Transverse colon (tissue), 4 donors: Measurements from ENCODE around the gene TMEM151A. TPM values are rescaled to one million over a fixed set of nuclear protein-coding genes. Genes with fewer than 3 reads are reported as not detected.

Experiments used
- DNase-seq: peaks from one replicate; pipeline ENCODE4 v3.0.0-alpha.2; 2019
- H3K27ac ChIP-seq, 4 donors: fragments of 200-600 bp; sonication (generic); 2 replicates each; pipeline ENCODE4 v1.5.1; 2016 to 2018; ENCODE audit warnings: inconsistent platforms in 4 of 4
- H3K27me3 ChIP-seq: fragments of 200-600 bp; sonication (generic); 2 replicates; pipeline ENCODE4 v1.5.1; 2017; ENCODE audit warnings: inconsistent platforms
- H3K36me3 ChIP-seq, 4 donors: fragments of 200-600 bp; sonication (generic); 2 replicates each; pipeline ENCODE4 v1.5.1; 2017 to 2019; ENCODE audit warnings: inconsistent platforms in 4 of 4
- H3K4me1 ChIP-seq, 4 donors: fragments of 200-600 bp; sonication (generic); 2 replicates each; pipeline ENCODE4 v1.5.1; 2017 to 2020; ENCODE audit warnings: inconsistent platforms in 4 of 4
- H3K4me3 ChIP-seq, 4 donors: fragments of 200-600 bp; sonication (generic); 1 replicate in 1 of 4; 2 replicates in 3 of 4; pipeline versions ENCODE4 v1.5.1 to v1.6.1; 2017 to 2019; ENCODE audit warnings: inconsistent platforms in 4 of 4
- H3K9me3 ChIP-seq, 2 donors: fragments of 200-600 bp; sonication (generic); 2 replicates each; pipeline ENCODE4 v1.5.1; 2017 to 2019; ENCODE audit warnings: inconsistent platforms in 2 of 2
- CTCF ChIP-seq, 5 experiments: fragments of 200-600 bp in 3 of 5; fragments of 450-650 bp in 2 of 5; sonication (generic) in 3 of 5; IDR thresholded peaks; 1 replicate in 2 of 5; 2 replicates in 3 of 5; pipeline ENCODE4 v1.5.1; 2016 to 2017; ENCODE audit warnings: antibody characterized with exemption in 5 of 5, inconsistent platforms in 3 of 5, mild to moderate bottlenecking in 2 of 5, moderate library complexity in 1 of 5
- EP300 ChIP-seq: sonication (generic); formaldehyde crosslinking; IDR thresholded peaks from one replicate; pipeline ENCODE4 v1.6.1; 2017; ENCODE audit warnings: antibody characterized with exemption, low read depth
- POLR2A ChIP-seq: fragments of 450-650 bp; IDR thresholded peaks from one replicate; pipeline ENCODE4 v1.6.1; 2016; ENCODE audit warnings: antibody characterized with exemption, mild to moderate bottlenecking, moderate library complexity
- POLR2AphosphoS5 ChIP-seq, 3 donors: sonication (generic); formaldehyde crosslinking; IDR thresholded peaks; one replicate each; pipeline ENCODE4 v1.6.1; 2016; ENCODE audit warnings: antibody characterized with exemption in 3 of 3
- WGBS, 2 donors: methylation state at CpG; one replicate each; pipeline ENCODE4 v1.1.5; 2018; ENCODE audit warnings: low coverage in 1 of 2; 5-methylcytosine and 5-hydroxymethylcytosine counted together
- in situ Hi-C, 4 donors: fragments of 200-750 bp; cut with MboI; loops; one replicate each; pipeline versions ENCODE4 v1.15.0 to v1.15.1; 2017; ENCODE audit warnings: low sequenced_read_pairs in 3 of 4, low pct_ligation_motif_present in 1 of 4, low pct_unique_long_range_greater_than_20kb in 1 of 4
- intact Hi-C: fragments of 100-400 bp; cut with DNase I; formaldehyde crosslinking; loops from one replicate; pipeline ENCODE4 v1.15.1; 2023; ENCODE audit warnings: low total_unique reads
- total RNA-seq, 4 donors: library from RNA; depleted of rRNA; stranded (reverse); fragments of >200 nt; gene quantifications; one replicate each; pipeline ENCODE4 v1.1.0, GENCODE V29; 2016

TMEM151A gene
- total RNA-seq, 4 donors from 2014 or later: 0.55 to 0.75 TPM; not detected in 2

GRCh38 chr11:66287889-66288670 lies 3.6 kb upstream of the TMEM151A start:
- in situ Hi-C loops (loop anchor here in 1 of 4 donors (10.0 kb wide), 1 partner anchor 63 kb away; no protein-coding TSS in a partner anchor), intact Hi-C loops (loop anchor here (10.0 kb wide), 1 partner anchor 63 kb away; no protein-coding TSS in a partner anchor)
- 45% methylated on average over 18 of the region's 20 CpGs; no CpG with 5 or more reads in 1 of the 2 donors for WGBS, 2 donors
- Histone ChIP-seq H3K27me3 (peaks cover 24% of the 10 kb centered on the region), H3K27ac (peak overlapping the region; percentile 92 to 97 (median 93)), H3K4me1 (peaks cover 19 to 38% (median 29%) of the 10 kb centered on the region in 4 donors), H3K9me3 (no peaks in the 10 kb centered on the region), H3K4me3 (peak overlapping the region; percentile 72 to 98 (median 78)), H3K36me3 (no peaks in the 10 kb centered on the region)
- TF ChIP-seq POLR2A: no peak
- no peak for TF ChIP-seq POLR2AphosphoS5 (IDR thresholded peaks at IDR 0.05)
- no peak for TF ChIP-seq CTCF (IDR thresholded peaks at IDR 0.05)
- TF ChIP-seq EP300: no peak
- no peak for DNase-seq

GRCh38 chr11:66288671-66289547 lies 2.8 kb upstream of the TMEM151A start, which contains the start of gene YIF1A:
YIF1A (minus strand) TSS chr11:66289143; CDS start chr11:66288985, 158 bp downstream.
- in situ Hi-C loops: loop anchor here in 1 of 4 donors (10.0 kb wide), 1 partner anchor 64 kb away; no protein-coding TSS in a partner anchor
- no peaks in the 10 kb centered on the region for H3K9me3 ChIP-seq
- H3K4me3 ChIP-seq: peak within 1 kb of the TSS; percentile 72 to 98 (median 78)
- peak; percentile 99 for DNase-seq
- H3K27ac ChIP-seq: peak within 1 kb of the TSS; percentile 92 to 97 (median 93)
- no peaks in the 10 kb centered on the region for H3K36me3 ChIP-seq
- H3K4me1 ChIP-seq: peaks cover 19 to 38% (median 29%) of the 10 kb centered on the region in 4 donors
- intact Hi-C loops: loop anchor here (10.0 kb wide), 1 partner anchor 64 kb away; no protein-coding TSS in a partner anchor
- 1% methylated on average over 58 of the region's 87 CpGs; no CpG with 5 or more reads in 1 of the 2 donors for WGBS, 2 donors
- TF ChIP-seq POLR2A: peak; percentile 95
- TF ChIP-seq CTCF (IDR thresholded peaks at IDR 0.05): peak in 1 of 5 experiments; percentile 8
- TF ChIP-seq EP300: no peak
- peak; percentile 92 to 98 (median 96) for TF ChIP-seq POLR2AphosphoS5 (IDR thresholded peaks at IDR 0.05)
- H3K27me3 ChIP-seq: peaks cover 32% of the 10 kb centered on the region

- in situ Hi-C loops: loop anchor here in 1 of 4 donors (10.0 kb wide), 1 partner anchor 65 kb away; no protein-coding TSS in a partner anchor
- 0 to 11% methylated on average over 1 to 34 of the region's 36 CpGs for WGBS, 2 donors
- H3K36me3 ChIP-seq: no peaks in the 10 kb centered on the region
- peak; percentile 78 for DNase-seq
- H3K27ac ChIP-seq: peak overlapping the region; percentile 92 to 97 (median 93)
- H3K4me3 ChIP-seq: peak overlapping the region; percentile 52 to 98 (median 77)
- peaks cover 19 to 38% (median 29%) of the 10 kb centered on the region in 4 donors for H3K4me1 ChIP-seq
- TF ChIP-seq CTCF (IDR thresholded peaks at IDR 0.05) (no peak), POLR2AphosphoS5 (IDR thresholded peaks at IDR 0.05) (no peak), POLR2A (no peak), EP300 (no peak)
- intact Hi-C loops: loop anchor here (10.0 kb wide), 1 partner anchor 65 kb away; no protein-coding TSS in a partner anchor
- H3K9me3 ChIP-seq: no peaks in the 10 kb centered on the region
- H3K27me3 ChIP-seq: peaks cover 40% of the 10 kb centered on the region
Observed at GRCh38 chr11:66289548-66290329, 2.0 kb upstream of the TMEM151A start.
